VCaP (cell line): ENCODE data around the gene TPP1.

Source experiments
- H3K27ac ChIP-seq: fragments of 450-650 bp; 2 replicates; pipeline ENCODE4 v1.5.1; 2017
- CTCF ChIP-seq: fragments of 450-650 bp; conservative IDR thresholded peaks from 2 replicates; pipeline ENCODE4 v1.5.1; 2017; ENCODE audit warnings: mild to moderate bottlenecking, moderate library complexity

The TPP1 gene

GRCh38 chr11:6607190-6607795, 11.9 kb downstream of the TPP1 start:
- H3K27ac ChIP-seq: peak overlapping the region; percentile 38
- TF ChIP-seq CTCF: no peak

GRCh38 chr11:6606471-6607189, 12.6 kb downstream of the TPP1 start:
- H3K27ac ChIP-seq: peak overlapping the region; percentile 38
- no peak for TF ChIP-seq CTCF

- no peak for TF ChIP-seq CTCF
Observed at GRCh38 chr11:6604790-6605189, 14.4 kb downstream of the TPP1 start.

GRCh38 chr11:6604081-6604626, 15.1 kb downstream of the TPP1 start:
- no peak for TF ChIP-seq CTCF
- H3K27ac ChIP-seq: peak overlapping the region; percentile 83

More at GRCh38 chr11:6604790-6605189, 14.4 kb downstream of the TPP1 start:
- H3K27ac ChIP-seq: peak overlapping the region; percentile 83

GRCh38 chr11:6603287-6604080, 15.7 kb downstream of the TPP1 start, which contains the start of the genes ILK and RRP8:
TSS of gene ILK (plus strand) at chr11:6603774. CDS start at chr11:6604272, 498 bp downstream.
TSS of gene RRP8 (minus strand) at chr11:6603616. CDS start at chr11:6603502, 114 bp downstream.
- no peak; the same call in 1 of the 2 replicates for TF ChIP-seq CTCF
- H3K27ac ChIP-seq: peak within 1 kb of the TSS; percentile 83

- no peak for TF ChIP-seq CTCF
- peak overlapping the region; percentile 83 for H3K27ac ChIP-seq
Observed at GRCh38 chr11:6602096-6602940, 16.9 kb downstream of the TPP1 start.
